MM.1S (cell line): ENCODE results near the gene PCDHA11.
"Not testable (repeated sequence)": the region's sequence is repeated elsewhere in the genome, so short reads cannot be mapped to it uniquely, and the experiment has no call there.

Source experiments
- DNase-seq: peaks from one replicate; pipeline ENCODE4 v3.0.0-alpha.2; 2015
- H2AFZ ChIP-seq: fragments of 300-600 bp; sonication (generic); 2 replicates; pipeline ENCODE4 v1.6.0; 2016; ENCODE audit warnings: antibody characterized with exemption, low read length
- H3F3A ChIP-seq: fragments of 300-600 bp; sonication (generic); 2 replicates; pipeline ENCODE4 v1.6.1; 2016; ENCODE audit warnings: mild to moderate bottlenecking, antibody characterized with exemption, low read length, moderate library complexity, mixed read lengths; ENCODE audit not compliant: insufficient read depth
- H3K27ac ChIP-seq: fragments of 300-600 bp; sonication (generic); 2 replicates; pipeline ENCODE4 v1.5.1; 2016; ENCODE audit warnings: mild to moderate bottlenecking, low read length
- H3K27me3 ChIP-seq: fragments of 300-600 bp; sonication (generic); replicated peaks from 2 replicates; pipeline ENCODE4 v1.6.0; 2016; ENCODE audit warnings: low read length; ENCODE audit not compliant: insufficient read depth
- H3K36me3 ChIP-seq: fragments of 300-600 bp; sonication (generic); replicated peaks from 2 replicates; pipeline ENCODE4 v1.6.1; 2016; ENCODE audit warnings: mild to moderate bottlenecking, low read length, mixed read lengths; ENCODE audit not compliant: insufficient read depth
- H3K4me1 ChIP-seq: fragments of 300-600 bp; sonication (generic); 2 replicates; pipeline ENCODE4 v1.6.1; 2016; ENCODE audit warnings: low read length, mixed read lengths
- H3K4me2 ChIP-seq: fragments of 300-600 bp; sonication (generic); 2 replicates; pipeline ENCODE4 v1.6.0; 2016; ENCODE audit warnings: low read depth, low read length
- H3K4me3 ChIP-seq: fragments of 300-600 bp; sonication (generic); 2 replicates; pipeline ENCODE4 v1.5.1; 2016; ENCODE audit warnings: low read length, mixed read lengths
- H3K79me2 ChIP-seq: fragments of 300-600 bp; sonication (generic); 2 replicates; pipeline ENCODE4 v1.6.1; 2016; ENCODE audit warnings: mixed run types, low read length, mixed read lengths
- H3K9ac ChIP-seq: fragments of 300-600 bp; sonication (generic); 2 replicates; pipeline ENCODE4 v1.6.1; 2016; ENCODE audit warnings: low read length, mixed read lengths
- H3K9me2 ChIP-seq: fragments of 300-600 bp; sonication (generic); replicated peaks from 2 replicates; pipeline ENCODE4 v1.6.1; 2016; ENCODE audit warnings: mild to moderate bottlenecking, low read length, mixed read lengths; ENCODE audit not compliant: insufficient read depth
- H3K9me3 ChIP-seq: fragments of 300-600 bp; sonication (generic); replicated peaks from 2 replicates; pipeline ENCODE4 v1.6.1; 2016; ENCODE audit warnings: mild to moderate bottlenecking, low read length, mixed read lengths; ENCODE audit not compliant: insufficient read depth
- H4K20me1 ChIP-seq: fragments of 300-600 bp; sonication (generic); 2 replicates; pipeline ENCODE4 v1.6.1; 2016; ENCODE audit warnings: mild to moderate bottlenecking, low read length, moderate library complexity, mixed read lengths; ENCODE audit not compliant: insufficient read depth
- EZH2 ChIP-seq: fragments of 300-600 bp; sonication (generic); optimal IDR thresholded peaks from 2 replicates; pipeline ENCODE3; 2017; ENCODE audit warnings: low read depth, mild to moderate bottlenecking, antibody characterized with exemption, low read length, mixed read lengths
- EZH2phosphoT487 ChIP-seq: fragments of 300-600 bp; sonication (generic); IDR thresholded peaks from 2 replicates; pipeline ENCODE4 v1.6.1; 2018; ENCODE audit warnings: antibody characterized with exemption, low read length
- TF ChIP-seq, protein P1 (sequence below): fragments of 300-600 bp; sonication (generic); IDR thresholded peaks from 2 replicates; pipeline ENCODE4 v1.5.1; 2016; ENCODE audit warnings: antibody characterized with exemption, low read length, mixed read lengths

The PCDHA11 gene

GRCh38 chr5:140833993-140834392 is 34.8 kb upstream of the PCDHA11 start, which contains the start of gene PCDHA7:
Gene PCDHA7 (plus strand): TSS chr5:140834269. CDS start chr5:140834384, 115 bp downstream.
- Histone ChIP-seq H4K20me1 (no peaks in the 10 kb centered on the region), H3K79me2 (no peaks in the 10 kb centered on the region), H3F3A (no peaks in the 10 kb centered on the region), H3K27me3 (no peaks in the 10 kb centered on the region), H3K4me1 (no peaks in the 10 kb centered on the region), H2AFZ (no peak within 1 kb of the TSS), H3K36me3 (no peaks in the 10 kb centered on the region), H3K9me2 (no peaks in the 10 kb centered on the region), H3K27ac (no peak within 1 kb of the TSS), H3K4me2 (no peak within 1 kb of the TSS), H3K9ac (no peak within 1 kb of the TSS), H3K4me3 (no peak within 1 kb of the TSS), H3K9me3 (no peaks in the 10 kb centered on the region)
- TF ChIP-seq EZH2phosphoT487 = no peak
- TF ChIP-seq, protein P1, sequence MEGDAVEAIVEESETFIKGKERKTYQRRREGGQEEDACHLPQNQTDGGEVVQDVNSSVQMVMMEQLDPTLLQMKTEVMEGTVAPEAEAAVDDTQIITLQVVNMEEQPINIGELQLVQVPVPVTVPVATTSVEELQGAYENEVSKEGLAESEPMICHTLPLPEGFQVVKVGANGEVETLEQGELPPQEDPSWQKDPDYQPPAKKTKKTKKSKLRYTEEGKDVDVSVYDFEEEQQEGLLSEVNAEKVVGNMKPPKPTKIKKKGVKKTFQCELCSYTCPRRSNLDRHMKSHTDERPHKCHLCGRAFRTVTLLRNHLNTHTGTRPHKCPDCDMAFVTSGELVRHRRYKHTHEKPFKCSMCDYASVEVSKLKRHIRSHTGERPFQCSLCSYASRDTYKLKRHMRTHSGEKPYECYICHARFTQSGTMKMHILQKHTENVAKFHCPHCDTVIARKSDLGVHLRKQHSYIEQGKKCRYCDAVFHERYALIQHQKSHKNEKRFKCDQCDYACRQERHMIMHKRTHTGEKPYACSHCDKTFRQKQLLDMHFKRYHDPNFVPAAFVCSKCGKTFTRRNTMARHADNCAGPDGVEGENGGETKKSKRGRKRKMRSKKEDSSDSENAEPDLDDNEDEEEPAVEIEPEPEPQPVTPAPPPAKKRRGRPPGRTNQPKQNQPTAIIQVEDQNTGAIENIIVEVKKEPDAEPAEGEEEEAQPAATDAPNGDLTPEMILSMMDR = no peak
- TF ChIP-seq EZH2 = no peak
- no peak for DNase-seq

DNA sequence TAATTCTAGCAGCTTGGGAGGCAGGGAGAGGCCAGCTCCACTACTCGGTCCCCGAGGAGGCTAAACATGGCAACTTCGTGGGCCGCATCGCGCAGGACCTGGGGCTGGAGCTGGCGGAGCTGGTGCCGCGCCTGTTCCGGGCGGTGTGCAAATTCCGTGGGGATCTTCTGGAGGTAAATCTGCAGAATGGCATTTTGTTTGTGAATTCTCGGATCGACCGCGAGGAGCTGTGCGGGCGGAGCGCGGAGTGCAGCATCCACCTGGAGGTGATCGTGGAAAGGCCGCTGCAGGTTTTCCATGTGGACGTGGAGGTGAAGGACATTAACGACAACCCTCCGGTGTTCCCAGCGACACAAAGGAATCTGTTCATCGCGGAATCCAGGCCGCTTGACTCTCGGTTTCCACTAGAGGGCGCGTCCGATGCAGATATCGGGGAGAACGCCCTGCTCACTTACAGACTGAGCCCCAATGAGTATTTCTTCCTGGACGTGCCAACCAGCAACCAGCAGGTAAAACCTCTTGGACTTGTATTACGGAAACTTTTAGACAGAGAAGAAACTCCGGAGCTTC is 34.2 kb upstream of the PCDHA11 start:
- not testable (repeated sequence) for H3K4me2 ChIP-seq, H3K9me3 ChIP-seq, H3K9ac ChIP-seq, H3K4me3 ChIP-seq, H3K27ac ChIP-seq, H3K79me2 ChIP-seq, H3K9me2 ChIP-seq, H3F3A ChIP-seq, H3K36me3 ChIP-seq, H2AFZ ChIP-seq, H3K27me3 ChIP-seq, DNase-seq, H4K20me1 ChIP-seq, H3K4me1 ChIP-seq

DNA sequence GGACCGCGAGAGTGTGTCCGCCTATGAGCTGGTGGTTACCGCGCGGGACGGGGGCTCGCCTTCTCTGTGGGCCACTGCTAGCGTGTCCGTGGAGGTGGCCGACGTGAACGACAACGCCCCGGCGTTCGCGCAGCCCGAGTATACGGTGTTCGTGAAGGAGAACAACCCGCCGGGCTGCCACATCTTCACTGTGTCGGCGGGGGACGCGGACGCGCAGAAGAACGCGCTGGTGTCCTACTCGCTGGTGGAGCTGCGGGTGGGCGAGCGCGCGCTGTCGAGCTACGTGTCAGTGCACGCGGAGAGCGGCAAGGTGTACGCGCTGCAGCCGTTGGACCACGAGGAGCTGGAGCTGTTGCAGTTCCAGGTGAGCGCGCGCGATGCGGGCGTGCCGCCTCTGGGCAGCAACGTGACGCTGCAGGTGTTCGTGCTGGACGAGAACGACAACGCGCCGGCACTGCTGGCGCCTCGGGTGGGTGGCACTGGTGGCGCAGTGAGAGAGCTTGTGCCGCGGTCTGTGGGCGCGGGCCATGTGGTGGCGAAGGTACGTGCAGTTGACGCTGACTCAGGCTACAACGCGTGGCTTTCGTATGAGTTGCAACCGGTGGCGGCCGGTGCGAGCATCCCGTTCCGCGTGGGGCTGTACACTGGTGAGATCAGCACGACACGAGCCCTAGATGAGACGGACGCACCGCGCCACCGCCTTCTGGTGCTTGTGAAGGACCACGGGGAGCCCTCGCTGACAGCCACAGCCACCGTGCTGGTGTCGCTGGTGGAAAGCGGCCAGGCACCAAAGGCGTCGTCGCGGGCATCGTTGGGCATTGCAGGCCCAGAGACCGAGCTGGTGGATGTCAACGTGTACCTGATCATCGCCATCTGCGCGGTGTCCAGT is 32.9 kb upstream of the PCDHA11 start:
- no peaks in the 10 kb centered on the region for H3F3A ChIP-seq
- H3K9me2 ChIP-seq = no peaks in the 10 kb centered on the region
- H3K4me2 ChIP-seq = no peak overlapping the region
- no peaks in the 10 kb centered on the region for H3K9me3 ChIP-seq
- H3K27me3 ChIP-seq = no peaks in the 10 kb centered on the region
- H3K36me3 ChIP-seq = no peaks in the 10 kb centered on the region
- no peak overlapping the region for H2AFZ ChIP-seq
- DNase-seq = no peak
- H4K20me1 ChIP-seq = no peaks in the 10 kb centered on the region
- H3K27ac ChIP-seq = no peak overlapping the region
- no peak for TF ChIP-seq EZH2
- no peak for TF ChIP-seq EZH2phosphoT487
- TF ChIP-seq, protein P1 = no peak
- H3K4me1 ChIP-seq = no peaks in the 10 kb centered on the region
- H3K79me2 ChIP-seq = no peaks in the 10 kb centered on the region
- H3K4me3 ChIP-seq = no peak overlapping the region
- no peak overlapping the region for H3K9ac ChIP-seq
